RWPE2 (cell line): ENCODE measurements around the gene C4orf54.

Experiments used
- ATAC-seq: fragments of 200-7000 bp; cut with Tn5 transposase; 3 replicates; pipeline ENCODE4 v1.9.1; 2021; ENCODE audit warnings: low read depth
- DNase-seq: peaks from one replicate; pipeline ENCODE4 v3.0.0-alpha.2; 2020; ENCODE audit warnings: low spot score
- H3K27ac ChIP-seq: fragments of 450-650 bp; 2 replicates; pipeline ENCODE4 v1.5.1; 2017; ENCODE audit warnings: mild to moderate bottlenecking; ENCODE audit not compliant: poor library complexity, severe bottlenecking
- H3K27me3 ChIP-seq: fragments of 250-450 bp; sonication (Bioruptor Pico); 2 replicates; pipeline ENCODE4 v1.5.1; 2021; ENCODE audit warnings: mild to moderate bottlenecking, moderate library complexity; ENCODE audit not compliant: insufficient read depth, poor library complexity, severe bottlenecking
- H3K36me3 ChIP-seq: fragments of 250-450 bp; sonication (Bioruptor Pico); 2 replicates; pipeline ENCODE4 v1.5.1; 2020; ENCODE audit warnings: low read depth, mild to moderate bottlenecking, moderate library complexity
- H3K4me1 ChIP-seq: fragments of 250-450 bp; sonication (Bioruptor Pico); 2 replicates; pipeline ENCODE4 v1.5.1; 2021; ENCODE audit warnings: mild to moderate bottlenecking, moderate library complexity; ENCODE audit not compliant: insufficient read depth, poor library complexity, severe bottlenecking
- H3K4me3 ChIP-seq: fragments of 250-450 bp; sonication (Bioruptor Pico); 2 replicates; pipeline ENCODE4 v1.5.1; 2021; ENCODE audit warnings: mild to moderate bottlenecking, moderate library complexity; ENCODE audit not compliant: severe bottlenecking
- H3K9me3 ChIP-seq: fragments of 250-450 bp; sonication (Bioruptor Pico); 2 replicates; pipeline ENCODE4 v1.5.1; 2021; ENCODE audit warnings: mild to moderate bottlenecking, moderate library complexity; ENCODE audit not compliant: severe bottlenecking
- TF ChIP-seq, protein P1 (sequence below): fragments of 450-650 bp; IDR thresholded peaks from one replicate; pipeline ENCODE4 v1.5.1; 2017; ENCODE audit warnings: mild to moderate bottlenecking, moderate library complexity; ENCODE audit not compliant: poor library complexity, severe bottlenecking

C4orf54 gene

GRCh38 chr4:99624141-99624719 lies 33.4 kb downstream of the C4orf54 start:
- TF ChIP-seq, protein P1, sequence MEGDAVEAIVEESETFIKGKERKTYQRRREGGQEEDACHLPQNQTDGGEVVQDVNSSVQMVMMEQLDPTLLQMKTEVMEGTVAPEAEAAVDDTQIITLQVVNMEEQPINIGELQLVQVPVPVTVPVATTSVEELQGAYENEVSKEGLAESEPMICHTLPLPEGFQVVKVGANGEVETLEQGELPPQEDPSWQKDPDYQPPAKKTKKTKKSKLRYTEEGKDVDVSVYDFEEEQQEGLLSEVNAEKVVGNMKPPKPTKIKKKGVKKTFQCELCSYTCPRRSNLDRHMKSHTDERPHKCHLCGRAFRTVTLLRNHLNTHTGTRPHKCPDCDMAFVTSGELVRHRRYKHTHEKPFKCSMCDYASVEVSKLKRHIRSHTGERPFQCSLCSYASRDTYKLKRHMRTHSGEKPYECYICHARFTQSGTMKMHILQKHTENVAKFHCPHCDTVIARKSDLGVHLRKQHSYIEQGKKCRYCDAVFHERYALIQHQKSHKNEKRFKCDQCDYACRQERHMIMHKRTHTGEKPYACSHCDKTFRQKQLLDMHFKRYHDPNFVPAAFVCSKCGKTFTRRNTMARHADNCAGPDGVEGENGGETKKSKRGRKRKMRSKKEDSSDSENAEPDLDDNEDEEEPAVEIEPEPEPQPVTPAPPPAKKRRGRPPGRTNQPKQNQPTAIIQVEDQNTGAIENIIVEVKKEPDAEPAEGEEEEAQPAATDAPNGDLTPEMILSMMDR: no peak
- ATAC-seq (no peak), DNase-seq (no peak)
- Histone ChIP-seq H3K27me3 (no peaks in the 10 kb centered on the region), H3K4me1 (no peaks in the 10 kb centered on the region), H3K27ac (no peak overlapping the region), H3K36me3 (no peaks in the 10 kb centered on the region), H3K9me3 (no peaks in the 10 kb centered on the region), H3K4me3 (no peak overlapping the region)

DNA sequence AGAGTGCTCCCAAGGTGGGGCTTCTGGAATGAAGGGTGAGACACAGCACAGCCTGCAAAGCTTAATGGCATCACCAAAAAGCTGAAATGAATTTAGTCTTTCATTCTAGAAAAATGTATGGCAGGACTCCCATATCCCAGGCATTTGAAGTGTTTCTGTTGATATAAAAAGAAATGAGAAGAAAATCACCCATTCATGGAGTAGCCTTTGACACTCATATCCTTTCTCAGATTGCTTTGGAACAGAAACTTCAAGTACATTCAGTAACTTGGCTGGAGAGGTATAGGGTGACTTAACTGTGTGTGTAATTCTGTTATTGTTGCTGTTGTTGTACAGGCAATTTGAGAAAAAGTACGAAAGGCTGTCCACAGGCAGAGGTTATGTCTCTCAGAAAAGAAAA lies 35.3 kb downstream of the C4orf54 start:
- Histone ChIP-seq H3K4me1 (no peaks in the 10 kb centered on the region), H3K36me3 (no peaks in the 10 kb centered on the region), H3K27ac (no peak overlapping the region), H3K4me3 (no peak overlapping the region), H3K27me3 (no peaks in the 10 kb centered on the region), H3K9me3 (no peaks in the 10 kb centered on the region)
- DNase-seq: no peak
- TF ChIP-seq, protein P1: no peak
- no peak for ATAC-seq

DNA sequence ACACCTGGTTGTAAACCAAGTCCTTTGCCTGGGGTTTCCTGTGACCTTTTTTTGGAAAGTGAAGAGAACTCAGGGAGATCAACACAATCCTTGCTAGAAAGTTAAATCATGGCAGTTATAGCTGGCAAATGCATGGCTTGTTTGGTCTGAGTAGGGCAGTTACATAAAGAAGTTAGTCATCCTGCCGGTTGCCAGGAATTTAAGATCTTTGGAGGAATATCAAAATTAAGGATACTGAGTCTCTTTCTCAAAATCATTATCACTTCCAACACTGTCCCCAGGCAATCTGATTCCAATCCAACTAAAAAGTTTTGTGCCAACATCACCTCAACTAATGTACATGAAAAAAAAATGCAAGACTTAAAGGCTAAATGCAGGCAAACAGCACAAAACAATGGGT lies 40.3 kb downstream of the C4orf54 start:
- no peak for ATAC-seq
- Histone ChIP-seq H3K36me3 (no peaks in the 10 kb centered on the region), H3K9me3 (no peaks in the 10 kb centered on the region), H3K4me1 (no peaks in the 10 kb centered on the region), H3K27ac (no peak overlapping the region), H3K27me3 (no peaks in the 10 kb centered on the region), H3K4me3 (no peak overlapping the region)
- DNase-seq: no peak
- TF ChIP-seq, protein P1: no peak

GRCh38 chr4:99615170-99615820 lies 42.3 kb downstream of the C4orf54 start:
- H3K4me1 ChIP-seq: no peaks in the 10 kb centered on the region
- no peak overlapping the region for H3K27ac ChIP-seq
- H3K27me3 ChIP-seq: no peaks in the 10 kb centered on the region
- ATAC-seq (no peak), DNase-seq (no peak)
- H3K9me3 ChIP-seq: no peaks in the 10 kb centered on the region
- no peaks in the 10 kb centered on the region for H3K36me3 ChIP-seq
- H3K4me3 ChIP-seq: no peak overlapping the region
- TF ChIP-seq, protein P1: no peak

DNA sequence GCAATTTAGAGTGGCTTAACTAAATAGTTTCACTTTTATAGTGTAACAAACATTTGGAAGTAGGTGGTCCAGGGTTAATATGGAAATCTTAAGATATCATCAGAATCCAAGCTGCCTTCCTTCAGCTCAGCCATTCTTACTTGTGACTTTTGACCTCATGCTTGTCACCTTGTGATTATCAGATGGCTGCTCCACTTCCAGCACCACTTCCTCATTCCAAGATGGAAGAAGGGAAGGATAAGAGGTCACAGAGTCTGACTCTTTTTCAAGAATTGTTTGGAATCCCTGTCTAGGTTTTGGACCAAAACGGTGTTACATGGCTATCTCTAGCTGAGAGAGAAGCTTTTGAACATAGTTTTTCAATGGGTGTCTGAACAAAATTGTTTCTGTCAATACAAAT lies 43.1 kb downstream of the C4orf54 start:
- DNase-seq (no peak), ATAC-seq (no peak)
- Histone ChIP-seq H3K9me3 (no peaks in the 10 kb centered on the region), H3K4me1 (no peaks in the 10 kb centered on the region), H3K27ac (no peak overlapping the region), H3K4me3 (no peak overlapping the region), H3K36me3 (no peaks in the 10 kb centered on the region), H3K27me3 (no peaks in the 10 kb centered on the region)
- TF ChIP-seq, protein P1: no peak
